HG03159 (cell line): ENCODE data around the gene TRIM3.

ENCODE experiments used
- ATAC-seq: cut with Tn5 transposase; IDR thresholded peaks from one replicate; pipeline ENCODE4 v1.9.1; 2021; ENCODE audit warnings: mild to moderate bottlenecking, moderate library complexity; ENCODE audit not compliant: unreplicated experiment

Gene TRIM3

GRCh38 chr11:6442441-6442840 is 31.3 kb downstream of the TRIM3 start:
- no peak for ATAC-seq

- ATAC-seq = no peak
Observed at GRCh38 chr11:6440906-6441358, 32.8 kb downstream of the TRIM3 start, which contains the start of gene HPX. HPX (minus strand) TSS chr11:6440987; CDS start chr11:6440963, 24 bp downstream.

- no peak for ATAC-seq
Observed at GRCh38 chr11:6438979-6439571, 34.7 kb downstream of the TRIM3 start.

- ATAC-seq = no peak
Observed at GRCh38 chr11:6437993-6438392, 35.7 kb downstream of the TRIM3 start.

- no peak for ATAC-seq
Observed at GRCh38 chr11:6437423-6437822, 36.3 kb downstream of the TRIM3 start.

GRCh38 chr11:6433998-6434660 is 39.6 kb downstream of the TRIM3 start:
- no peak for ATAC-seq

- no peak for ATAC-seq
Observed at GRCh38 chr11:6431861-6432260, 41.9 kb downstream of the TRIM3 start.

- ATAC-seq = no peak
Observed at GRCh38 chr11:6427516-6427915, 46.2 kb downstream of the TRIM3 start.

- no peak for ATAC-seq
Observed at GRCh38 chr11:6420677-6421076, 53.1 kb downstream of the TRIM3 start.

- ATAC-seq = peak; percentile 50
Observed at GRCh38 chr11:6419009-6419631, 54.6 kb downstream of the TRIM3 start, which contains the start of gene APBB1. APBB1 (minus strand) TSS chr11:6419094; CDS start chr11:6411347, 7,747 bp downstream.

GRCh38 chr11:6418557-6419008 is 55.2 kb downstream of the TRIM3 start:
- no peak for ATAC-seq

- ATAC-seq = no peak
Observed at GRCh38 chr11:6417907-6418556, 55.7 kb downstream of the TRIM3 start.

GRCh38 chr11:6415797-6416196 is 57.9 kb downstream of the TRIM3 start:
- ATAC-seq = no peak

GRCh38 chr11:6414874-6415328 is 58.8 kb downstream of the TRIM3 start:
- no peak for ATAC-seq

GRCh38 chr11:6413791-6414201 is 59.9 kb downstream of the TRIM3 start:
- ATAC-seq = no peak

GRCh38 chr11:6411594-6412031 is 62.1 kb downstream of the TRIM3 start:
- ATAC-seq = no peak

- no peak for ATAC-seq
Observed at GRCh38 chr11:6410695-6411430, 62.9 kb downstream of the TRIM3 start.

- ATAC-seq = no peak
Observed at GRCh38 chr11:6406370-6406769, 67.4 kb downstream of the TRIM3 start.

- no peak for ATAC-seq
Observed at GRCh38 chr11:6405846-6406245, 67.9 kb downstream of the TRIM3 start.

GRCh38 chr11:6405052-6405667 is 68.6 kb downstream of the TRIM3 start:
- no peak for ATAC-seq
